ENCODE measurements around the gene MRPS12.
"Not testable (repeated sequence)": the region's sequence is repeated elsewhere in the genome, so short reads cannot be mapped to it uniquely, and the experiment has no call there.

MRPS12 gene

GRCh38 chr19:38930776-38931520 lies at the start of gene MRPS12:
Gene MRPS12, plus strand, starts transcription at chr19:38930944. Its CDS starts 351 bp downstream, at chr19:38931295.
- peak; percentile 100 for DNase-seq

- DNase-seq, result no peak
These were observed 47.5 kb upstream of the MRPS12 start for GRCh38 chr19:38883286-38883685.

- not testable (repeated sequence) for DNase-seq
These were observed 46.1 kb upstream of the MRPS12 start for GRCh38 chr19:38884691-38885090.

- no peak for DNase-seq
These were observed 41.9 kb upstream of the MRPS12 start for GRCh38 chr19:38888876-38889275.

GRCh38 chr19:38889803-38890202 lies 40.9 kb upstream of the MRPS12 start:
- DNase-seq, result no peak

GRCh38 chr19:38890686-38891085 lies 40.1 kb upstream of the MRPS12 start:
- DNase-seq, result no peak

GRCh38 chr19:38891771-38892170 lies 39.0 kb upstream of the MRPS12 start:
- DNase-seq, result no peak

- DNase-seq, result no peak
These were observed 37.9 kb upstream of the MRPS12 start for GRCh38 chr19:38892841-38893240.

- no peak for DNase-seq
These were observed 37.4 kb upstream of the MRPS12 start for GRCh38 chr19:38893341-38893771.

GRCh38 chr19:38894968-38895367 lies 35.8 kb upstream of the MRPS12 start:
- DNase-seq, result no peak

- DNase-seq, result no peak
These were observed 31.8 kb upstream of the MRPS12 start for GRCh38 chr19:38898788-38899446.

GRCh38 chr19:38899447-38900201 lies 31.1 kb upstream of the MRPS12 start, which contains the start of the genes NFKBIB and SIRT2:
Gene NFKBIB, plus strand, starts transcription at chr19:38899969. Its CDS starts 64 bp downstream, at chr19:38900033.
Gene SIRT2, minus strand, starts transcription at chr19:38899618. Its CDS starts 97 bp downstream, at chr19:38899521.
- DNase-seq, result peak; percentile 100

GRCh38 chr19:38900202-38900629 lies 30.5 kb upstream of the MRPS12 start:
- DNase-seq, result no peak

GRCh38 chr19:38900743-38901190 lies 30.0 kb upstream of the MRPS12 start:
- DNase-seq, result no peak

GRCh38 chr19:38901683-38902082 lies 29.1 kb upstream of the MRPS12 start:
- no peak for DNase-seq

- DNase-seq, result no peak
These were observed 25.9 kb upstream of the MRPS12 start for GRCh38 chr19:38904581-38905539.

GRCh38 chr19:38905620-38906019 lies 25.1 kb upstream of the MRPS12 start:
- no peak for DNase-seq

- no peak for DNase-seq
These were observed 23.5 kb upstream of the MRPS12 start for GRCh38 chr19:38907227-38907626.

- DNase-seq, result no peak
These were observed 23.1 kb upstream of the MRPS12 start for GRCh38 chr19:38907670-38908069.

GRCh38 chr19:38908911-38909310 lies 21.8 kb upstream of the MRPS12 start:
- no peak for DNase-seq

- no peak for DNase-seq
These were observed 20.3 kb upstream of the MRPS12 start for GRCh38 chr19:38910488-38910887.

- DNase-seq, result no peak
These were observed 19.2 kb upstream of the MRPS12 start for GRCh38 chr19:38911388-38912001.

Measured in NCI-H345 (cell line).